ENCODE measurements around the gene MARF1. TPM values are rescaled to one million over a fixed set of nuclear protein-coding genes. Genes with fewer than 3 reads are reported as not detected.
"Not testable (repeated sequence)": the region's sequence is repeated elsewhere in the genome, so short reads cannot be mapped to it uniquely, and the experiment has no call there.

MARF1 gene
- total RNA-seq, 1 experiment from 2014 or later: 7.9 TPM

DNA sequence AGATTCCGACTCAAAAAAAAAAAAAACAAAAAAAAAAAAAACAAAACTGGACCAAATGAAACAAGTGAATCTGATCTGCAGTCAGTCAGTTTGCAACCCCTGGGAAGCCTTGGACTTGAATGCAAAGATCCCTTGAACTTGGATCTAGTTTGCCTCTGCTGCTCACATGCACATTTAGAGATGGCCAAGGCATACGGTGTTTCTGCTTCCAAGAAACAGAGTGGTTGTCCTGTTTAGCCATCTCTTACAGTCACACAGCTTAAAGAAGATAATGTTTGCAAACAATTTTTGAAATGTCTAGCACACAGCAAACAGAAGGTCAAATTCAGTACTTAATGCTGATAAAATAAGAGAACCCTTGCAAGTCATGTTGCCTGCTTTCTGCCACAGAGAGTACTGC is 11.6 kb upstream of the MARF1 start:
- no peak for DNase-seq (ENCODE audit: low read depth)

DNA sequence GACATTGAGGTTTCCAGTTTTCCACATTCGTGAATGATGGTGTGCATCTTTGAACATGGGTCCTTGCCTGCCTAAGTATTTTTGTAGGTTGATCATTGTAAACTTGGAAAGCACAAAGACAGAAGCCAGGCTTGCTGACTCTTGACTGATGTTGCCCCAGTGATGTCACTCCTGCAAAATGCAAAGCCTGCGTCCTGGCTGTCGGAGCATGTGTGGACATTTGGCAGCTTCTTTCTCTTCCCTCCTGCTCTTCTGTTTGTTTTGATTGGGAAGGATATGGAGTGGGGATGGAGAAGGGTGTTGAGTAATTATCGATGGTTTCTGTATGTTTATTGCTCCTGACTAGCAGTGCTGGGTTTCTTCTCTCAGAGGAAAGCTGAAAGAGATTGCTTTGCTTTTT is 10.3 kb upstream of the MARF1 start:
- DNase-seq (ENCODE audit: low read depth): peak; percentile 41

DNA sequence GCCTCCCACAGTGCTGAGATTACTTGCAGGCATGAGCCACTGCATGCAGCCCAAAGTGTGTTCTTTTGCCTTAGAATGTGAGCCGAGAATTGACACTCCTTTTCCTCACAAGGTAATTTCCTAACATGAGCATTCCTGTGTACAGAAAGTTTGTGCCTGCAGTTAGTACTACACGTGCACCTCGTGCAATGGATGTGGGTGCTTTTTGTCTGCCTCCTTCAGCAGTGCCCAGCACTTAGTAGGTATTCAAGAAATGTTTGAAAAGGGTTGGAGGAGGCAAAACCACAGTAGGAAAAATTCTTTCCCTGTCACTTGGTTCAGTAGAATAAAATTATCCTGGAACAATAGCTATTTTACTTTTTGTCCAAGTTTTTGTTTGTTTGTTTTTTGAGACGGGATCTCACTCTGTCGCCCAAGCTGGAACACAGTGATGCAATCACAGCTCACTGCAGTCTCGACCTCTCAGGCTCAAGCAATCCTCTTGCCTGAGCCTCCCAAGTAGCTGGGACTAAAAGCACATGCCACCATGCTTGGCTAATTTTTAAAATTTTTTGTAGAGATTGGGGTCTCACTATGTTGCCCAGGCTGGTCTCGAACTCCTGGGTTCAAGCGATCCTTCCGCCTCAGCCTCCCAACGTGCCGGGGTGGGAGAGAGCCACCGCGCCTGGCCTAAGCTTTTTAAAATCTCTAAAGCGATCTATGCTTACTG is 9.5 kb upstream of the MARF1 start:
- no peak for DNase-seq (ENCODE audit: low read depth)

DNA sequence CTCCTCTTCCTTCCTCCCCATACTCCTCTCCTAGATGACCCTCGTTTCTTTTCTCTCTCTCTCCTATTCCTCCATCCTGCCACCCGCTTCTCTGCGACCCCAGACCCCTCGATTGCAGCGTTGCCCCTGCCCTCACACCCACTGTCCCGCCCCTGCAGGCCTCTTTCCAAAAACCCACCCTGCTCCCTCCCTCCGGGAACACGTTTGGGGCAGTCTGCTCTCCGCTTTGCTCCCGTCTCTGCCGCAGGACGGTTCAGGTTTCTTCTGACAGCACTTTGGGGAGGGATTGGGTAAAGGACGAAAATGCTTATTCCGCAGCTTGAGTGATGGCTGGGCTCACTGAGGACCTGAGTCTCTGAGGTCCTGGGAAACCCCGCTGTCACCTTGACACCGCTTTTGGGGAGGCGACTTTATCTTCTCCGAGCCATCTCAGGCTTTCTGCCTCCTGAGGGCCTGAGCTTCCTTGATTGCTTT is 7.8 kb upstream of the MARF1 start:
- DNase-seq (ENCODE audit: low read depth): peak; percentile 15

DNA sequence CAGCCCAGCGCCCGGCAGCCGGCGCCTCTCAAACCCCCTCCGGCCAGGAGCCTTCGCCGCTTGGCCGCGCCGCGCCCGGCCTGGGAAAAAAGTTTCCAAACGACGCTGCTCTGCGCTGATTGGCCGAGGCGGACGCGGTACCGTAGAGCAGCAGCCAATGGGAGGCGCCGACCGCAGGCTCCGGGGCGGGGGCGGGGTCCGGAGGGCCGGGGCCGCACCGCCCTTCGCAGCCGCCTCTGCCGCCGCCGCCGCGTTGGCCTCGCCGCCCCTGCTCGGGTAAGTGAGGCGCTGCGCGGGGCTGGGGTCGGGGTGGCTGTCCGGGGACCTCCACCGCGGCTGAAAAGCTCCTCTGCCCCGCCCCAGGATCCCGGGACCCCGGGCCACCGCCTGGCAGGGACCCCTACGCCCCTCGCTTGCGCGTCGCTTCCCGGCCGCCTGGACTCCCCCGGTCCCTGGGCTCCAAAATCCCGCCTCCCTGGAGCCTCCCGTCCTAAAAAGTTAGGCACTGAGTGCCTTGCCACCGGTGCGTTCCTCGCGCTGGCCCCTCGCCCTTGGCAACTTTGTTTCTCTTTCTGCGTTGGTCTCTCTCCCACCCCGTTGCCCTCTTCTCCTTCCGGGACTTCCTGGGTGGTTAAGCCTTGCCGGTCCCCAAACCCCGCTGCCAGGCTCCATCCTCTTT is 7.2 kb upstream of the MARF1 start, which contains the start of gene NDE1:
TSS of gene NDE1 (plus strand) at position 227 of the 679 bp plus-strand sequence. CDS start 14,534 bp downstream, outside the sequence.
- peak; percentile 95 for DNase-seq (ENCODE audit: low read depth)

DNA sequence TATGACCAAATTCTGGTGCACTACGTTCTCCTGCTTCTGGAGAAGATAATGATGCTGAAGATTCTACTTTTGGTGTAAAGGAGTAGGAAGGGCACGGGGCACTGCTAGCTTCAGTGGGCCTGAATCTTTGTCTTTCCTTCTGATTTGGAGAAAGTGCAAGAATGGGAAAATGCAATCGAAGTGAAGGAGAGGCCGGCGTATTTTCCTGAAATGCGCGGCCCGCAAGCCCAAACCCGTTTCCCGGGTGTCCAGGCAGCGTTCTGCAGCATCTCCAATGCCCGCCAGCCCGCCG is 6.7 kb upstream of the MARF1 start:
- DNase-seq (ENCODE audit: low read depth): no peak

DNA sequence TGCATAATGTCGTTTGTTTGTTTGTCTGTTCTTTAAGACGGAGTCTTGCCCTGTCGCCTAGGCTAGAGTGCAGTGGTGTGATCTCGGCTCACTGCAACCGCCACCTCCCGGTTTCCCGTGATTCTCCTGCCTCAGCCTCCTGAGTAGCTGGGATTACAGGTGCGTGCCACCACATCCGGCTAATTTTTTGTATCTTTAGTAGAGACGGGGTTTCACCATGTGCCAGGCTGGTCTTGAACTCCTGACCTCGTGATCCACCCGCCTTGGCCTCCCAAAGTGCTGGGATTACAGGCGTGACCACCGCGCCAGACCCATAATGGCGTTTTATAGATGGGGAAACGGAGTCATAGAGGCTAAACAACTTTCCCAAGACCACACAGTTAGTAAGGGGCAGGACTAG is 6.4 kb upstream of the MARF1 start:
- not testable (repeated sequence) for DNase-seq (ENCODE audit: low read depth)

DNA sequence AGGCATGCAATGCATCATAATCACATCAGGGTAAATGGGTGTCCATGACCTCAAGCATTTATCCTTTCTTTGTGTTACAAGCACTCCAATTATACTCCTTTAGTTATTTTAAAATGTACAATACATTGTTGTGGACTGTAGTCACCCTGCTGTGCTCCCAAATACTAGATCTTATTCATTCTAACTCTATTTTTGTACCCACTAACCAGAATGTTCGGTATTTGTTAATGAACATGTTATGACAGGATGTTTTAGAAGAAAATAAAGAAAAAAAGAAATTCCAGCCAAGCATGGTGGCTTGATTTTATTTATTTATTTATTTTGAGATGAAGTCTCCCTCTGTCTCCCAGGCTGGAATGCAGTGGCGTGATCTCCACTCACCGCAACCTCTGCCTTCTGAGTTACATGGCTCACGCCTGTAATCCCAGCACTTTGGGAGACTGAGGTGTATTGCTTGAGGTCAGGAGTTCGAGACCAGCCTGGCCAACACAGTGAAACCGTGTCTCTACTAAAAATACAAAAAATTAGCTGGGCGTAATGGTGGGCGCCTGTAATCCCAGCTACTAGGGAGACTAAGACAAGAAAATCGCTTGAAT is 5.3 kb upstream of the MARF1 start:
- no peak for DNase-seq (ENCODE audit: low read depth)

DNA sequence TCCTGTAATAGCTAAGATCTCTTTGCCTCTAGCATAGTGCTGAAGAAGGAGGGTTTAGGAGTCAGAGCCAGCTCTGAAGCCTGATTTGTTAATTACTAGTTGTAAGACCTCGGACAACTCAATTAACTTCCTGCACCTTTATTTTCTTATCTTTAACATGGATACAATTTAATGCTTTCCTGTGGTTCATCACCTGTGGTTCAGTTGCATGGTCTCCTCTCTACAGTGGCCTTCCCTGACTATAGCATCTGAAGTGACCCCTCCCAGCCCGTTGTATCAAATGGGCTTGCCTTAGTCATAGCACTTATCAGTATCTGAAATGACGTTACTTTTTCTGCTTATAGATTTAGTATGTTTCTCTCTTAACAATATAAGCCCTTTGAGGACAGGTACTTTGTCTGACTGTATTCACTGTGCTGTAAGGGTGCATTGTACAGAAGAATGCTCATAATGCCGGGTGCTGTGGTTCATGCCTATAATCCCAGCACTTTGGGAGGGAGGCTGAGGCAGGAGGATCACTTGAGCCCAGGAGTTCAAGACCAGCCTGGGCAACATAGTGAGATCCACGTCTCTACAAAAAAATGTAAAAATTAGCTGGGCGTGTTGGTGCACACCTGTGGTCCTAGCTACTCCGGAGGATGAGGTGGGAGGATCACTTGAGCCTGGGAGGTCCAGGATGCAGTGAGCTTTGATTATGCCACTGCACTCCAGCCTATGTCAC is 4.5 kb upstream of the MARF1 start:
- no peak for DNase-seq (ENCODE audit: low read depth)

DNA sequence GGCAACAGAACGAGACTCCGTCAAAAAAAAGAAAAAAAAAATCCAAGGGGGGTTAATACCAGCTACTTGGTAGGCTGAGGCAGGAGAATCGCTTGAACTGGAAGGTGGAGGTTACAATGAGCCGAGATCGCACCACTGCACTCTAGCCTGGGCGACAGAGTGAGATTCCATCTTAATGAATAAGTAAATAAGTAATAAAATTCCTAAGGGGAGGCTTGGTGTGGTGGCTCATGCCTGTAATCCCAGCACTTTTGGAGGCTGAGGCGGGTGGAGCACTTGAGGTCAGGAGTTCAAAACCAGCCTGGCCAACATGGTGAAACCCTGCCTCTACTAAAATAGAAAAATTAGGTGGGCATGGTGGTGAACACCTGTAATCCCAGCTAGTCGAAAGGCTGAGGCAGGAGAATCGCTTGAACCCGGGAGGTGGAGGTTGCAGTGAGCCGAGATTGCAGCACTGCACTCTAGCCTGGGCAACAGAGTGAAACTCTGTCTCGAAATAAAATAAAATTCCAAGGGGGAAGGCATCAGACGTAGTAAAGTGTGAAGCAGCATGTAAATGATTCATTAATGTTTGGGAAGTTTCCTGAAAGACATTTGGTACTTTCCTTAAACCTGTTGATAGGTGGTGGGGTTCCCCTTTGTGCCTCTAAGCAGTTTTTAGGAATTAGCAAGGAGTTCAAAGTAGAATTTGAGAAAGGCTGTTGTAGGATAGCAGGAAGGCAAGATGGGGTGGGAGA is 3.8 kb upstream of the MARF1 start:
- DNase-seq (ENCODE audit: low read depth): not testable (repeated sequence)

DNA sequence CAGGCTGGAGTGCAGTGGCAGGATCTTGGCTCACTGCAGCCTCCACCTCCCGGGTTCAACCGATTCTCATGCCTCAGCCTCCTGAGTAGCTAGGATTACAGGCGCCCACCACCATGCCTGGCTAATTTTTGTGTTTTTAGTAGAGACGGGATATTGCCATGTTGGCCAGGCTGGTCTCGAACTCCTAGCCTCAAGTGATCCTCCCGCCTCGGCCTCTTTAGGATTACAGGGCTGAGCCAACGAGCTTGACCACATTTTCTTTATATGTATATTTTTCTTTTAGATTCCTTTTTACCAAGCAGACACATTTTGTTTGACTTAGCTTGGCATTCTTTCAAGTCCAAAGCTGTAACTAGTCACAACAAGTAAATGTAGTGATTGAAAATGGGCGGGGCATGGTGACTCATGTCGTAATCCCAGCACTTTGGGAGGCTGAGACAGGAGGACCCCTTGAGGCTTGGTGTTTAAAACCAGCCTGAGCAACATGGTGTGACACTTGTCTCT is 2.1 kb upstream of the MARF1 start:
- DNase-seq (ENCODE audit: low read depth): peak; percentile 93

DNA sequence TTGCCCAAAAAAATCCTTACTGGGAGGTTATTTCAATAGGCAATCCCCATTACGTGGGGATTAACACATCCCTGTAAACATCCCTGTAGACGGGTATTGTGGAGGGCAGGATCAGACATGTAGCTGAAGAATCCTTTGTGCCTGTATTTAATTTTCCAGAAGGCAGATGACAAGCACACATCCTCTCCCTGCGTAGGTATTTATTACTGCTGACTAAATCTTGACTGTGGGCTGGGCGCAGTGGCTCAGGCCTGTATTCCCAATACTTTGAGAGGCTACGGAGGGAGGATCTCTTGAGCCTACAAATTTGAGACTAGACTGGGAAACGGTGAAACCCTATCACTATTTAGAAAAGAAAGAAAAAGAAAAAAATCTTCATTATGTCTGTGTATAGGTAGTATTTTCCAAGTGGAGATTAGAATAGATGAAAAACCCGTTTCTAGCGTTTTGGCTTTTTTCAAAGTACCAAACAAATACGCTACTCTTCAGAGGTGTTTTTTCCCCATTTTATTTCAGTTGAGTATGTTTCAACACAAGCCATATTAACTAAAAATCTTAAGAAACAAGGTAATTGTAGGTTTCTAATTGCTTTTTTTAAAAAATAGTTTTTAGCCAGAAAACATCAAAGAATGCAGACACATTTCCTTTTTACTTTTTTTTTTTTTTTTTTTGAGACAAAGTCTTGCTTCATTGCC is 1.5 kb upstream of the MARF1 start:
- peak; percentile 46 for DNase-seq (ENCODE audit: low read depth)

DNA sequence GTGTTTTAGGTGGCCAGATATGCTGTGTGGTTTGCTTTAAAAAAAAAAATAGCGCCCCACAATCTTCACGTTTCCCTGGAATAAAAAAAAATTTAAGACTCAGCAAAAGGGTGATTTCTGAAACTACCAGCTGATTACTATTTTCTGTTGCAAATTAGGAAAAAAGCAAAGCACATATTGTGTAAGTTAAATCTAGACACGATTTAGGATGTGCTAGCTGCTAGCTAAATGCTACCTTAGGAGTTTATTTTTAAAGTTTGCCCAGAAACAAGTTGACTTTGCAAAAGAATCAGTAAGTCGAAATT is 944 bp upstream of the MARF1 start:
- no peak for DNase-seq (ENCODE audit: low read depth)

DNA sequence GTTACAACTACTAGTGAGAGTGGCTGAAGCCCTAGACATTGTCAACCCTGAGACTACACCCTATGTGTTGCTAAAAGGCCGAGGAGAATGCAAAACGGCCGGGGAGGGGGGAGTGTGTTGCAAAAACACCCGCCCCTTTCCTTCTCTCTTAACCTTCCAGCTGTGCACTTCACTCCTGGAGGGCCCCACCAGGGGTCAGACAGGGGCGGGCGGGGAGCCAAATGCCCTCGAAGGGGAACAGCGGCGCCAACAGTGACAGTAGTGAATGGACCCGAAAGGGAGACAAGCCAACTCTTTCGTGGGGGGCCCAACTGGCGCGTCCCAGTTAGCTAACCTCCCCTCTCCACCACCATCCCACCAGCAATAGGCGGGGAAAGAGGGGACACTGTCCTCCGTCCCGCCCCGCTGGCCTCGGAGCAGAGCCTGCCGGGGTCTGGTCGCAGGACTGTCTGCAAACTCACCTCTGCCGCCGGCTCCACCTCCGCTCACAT is 352 bp downstream of the MARF1 start:
- DNase-seq (ENCODE audit: low read depth): peak; percentile 64

DNA sequence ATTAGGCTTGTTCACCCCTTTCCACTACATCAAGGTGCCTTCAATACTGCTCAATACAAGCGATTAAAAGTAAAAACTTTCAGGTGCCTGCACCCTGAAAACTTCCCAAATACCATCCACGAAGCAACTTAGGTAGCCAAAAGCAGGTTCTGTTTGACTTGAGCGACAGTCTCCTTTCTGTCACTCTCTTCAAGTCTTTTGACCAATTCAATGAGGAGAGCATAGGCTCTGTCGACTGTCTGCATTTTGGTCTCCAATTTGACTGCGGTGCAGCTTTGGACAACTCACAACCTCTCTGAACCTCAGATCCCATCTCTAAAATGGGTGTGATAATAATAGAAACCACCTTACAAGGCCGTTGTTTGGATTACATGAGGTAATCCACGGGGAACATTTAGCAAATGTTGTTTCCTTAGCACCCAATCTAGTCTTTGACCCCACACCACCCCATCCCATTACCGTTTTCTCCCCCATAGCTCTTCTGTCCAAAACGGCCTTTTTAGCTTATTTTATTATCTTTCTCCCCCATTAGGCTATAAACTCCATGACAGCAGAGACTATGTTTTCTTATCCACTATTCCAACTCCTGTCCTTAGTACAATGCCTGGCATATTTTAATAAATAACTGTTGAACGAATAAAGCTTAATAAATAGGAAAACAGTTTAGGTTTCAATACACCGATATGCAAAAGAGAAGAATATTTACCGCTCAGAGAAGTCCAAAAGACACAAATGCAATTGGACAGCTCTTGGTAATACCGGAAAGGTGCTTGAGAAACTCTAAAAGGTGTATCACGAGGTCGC is 999 bp downstream of the MARF1 start:
- no peak for DNase-seq (ENCODE audit: low read depth)

DNA sequence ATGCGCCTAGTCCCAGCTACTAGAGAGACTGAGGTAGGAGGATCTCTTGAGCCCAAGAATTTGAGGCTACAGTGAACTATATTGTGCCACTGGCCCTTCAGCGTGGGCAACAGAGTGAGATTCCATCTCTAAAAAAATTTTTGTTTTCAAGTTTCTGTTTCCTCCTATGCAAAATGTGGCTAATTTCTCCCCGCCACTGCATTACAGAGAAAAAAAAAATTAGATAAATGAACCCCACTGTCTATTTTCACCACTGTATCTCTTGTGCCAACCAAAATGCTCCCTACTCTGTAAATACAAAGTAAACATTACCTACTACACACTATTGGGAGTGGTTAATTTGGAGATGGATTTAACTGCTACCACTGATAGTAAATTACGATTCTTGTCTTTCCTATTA is 2.0 kb downstream of the MARF1 start:
- DNase-seq (ENCODE audit: low read depth): no peak

DNA sequence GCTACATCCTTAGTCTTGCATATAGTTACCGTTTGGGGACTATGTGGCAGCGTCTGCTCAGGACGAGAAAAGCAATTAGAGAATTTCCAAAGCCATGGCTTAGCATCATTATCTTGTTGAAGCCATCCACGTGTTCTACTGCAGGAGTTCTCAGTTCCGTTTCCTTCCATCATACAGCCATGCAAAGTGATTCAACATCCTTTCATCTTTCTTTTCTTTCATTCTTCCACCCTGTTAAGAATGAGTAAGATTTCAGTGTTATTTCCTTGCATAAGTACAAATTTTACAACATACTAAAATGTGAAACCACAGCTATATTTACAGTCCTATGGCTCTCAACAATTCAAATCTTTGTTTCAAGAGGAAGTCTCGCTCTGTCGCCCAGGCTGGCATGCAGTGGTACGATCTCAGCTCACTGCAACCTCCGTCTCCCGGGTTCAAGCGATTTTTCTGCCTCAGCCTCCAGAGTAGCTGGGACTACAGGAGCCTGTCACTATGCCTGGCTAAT is 3.8 kb downstream of the MARF1 start:
- DNase-seq (ENCODE audit: low read depth): no peak

DNA sequence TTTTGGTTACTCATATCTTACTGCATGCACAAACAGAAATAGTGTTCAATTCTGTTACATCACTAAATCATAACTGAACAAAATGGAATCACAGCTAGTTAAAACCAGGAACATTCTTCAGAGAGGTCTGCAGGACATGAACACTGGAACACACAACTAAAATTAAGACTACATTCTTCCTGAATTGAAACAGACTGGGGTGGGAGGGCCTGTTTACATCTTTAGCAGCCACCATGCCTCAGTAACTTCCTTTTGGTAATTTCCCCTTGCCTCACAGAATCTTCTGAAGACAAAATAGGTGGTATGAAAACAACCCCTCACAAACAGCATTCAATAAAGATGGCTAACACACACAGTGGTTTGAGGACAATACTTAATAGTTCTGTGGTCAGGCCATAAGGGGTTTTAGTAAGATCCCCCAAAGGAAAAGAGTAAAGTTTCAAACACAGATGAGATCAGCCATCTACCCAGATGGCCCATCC is 6.5 kb downstream of the MARF1 start:
- no peak for DNase-seq (ENCODE audit: low read depth)

DNA sequence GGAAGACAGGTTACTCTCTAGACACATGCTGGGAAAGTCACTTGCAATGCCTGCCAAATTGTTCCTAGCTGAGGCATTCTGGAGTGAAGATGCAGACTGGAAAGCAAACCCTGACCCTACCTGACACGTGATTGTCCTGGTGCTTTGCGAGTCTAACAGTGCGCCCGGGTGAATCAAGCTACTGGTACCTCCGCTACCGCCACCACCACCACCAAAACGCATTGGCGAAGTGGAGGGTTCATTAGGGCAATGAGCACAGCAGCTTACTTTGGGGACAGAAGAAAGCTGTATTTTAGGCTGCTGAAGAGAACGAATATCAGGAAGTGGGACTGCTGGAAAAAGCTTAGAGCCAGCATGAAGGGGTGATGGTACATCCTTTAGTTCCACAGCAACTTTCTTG is 7.0 kb downstream of the MARF1 start:
- DNase-seq (ENCODE audit: low read depth): no peak

Data from Daoy (cell line).